NCI-H510A treated with DMSO at 0.1 percent for 48 hours (cell line): ENCODE results near the gene DCT.
"Not testable (repeated sequence)": the region's sequence is repeated elsewhere in the genome, so short reads cannot be mapped to it uniquely, and the experiment has no call there.

Source experiments
- DNase-seq: peaks from one replicate; lab custom pipeline; 2025; lab: John Stamatoyannopoulos, UW

The DCT gene

GRCh38 chr13:94479616-94480015, at the start of gene DCT:
DCT (minus strand) TSS chr13:94479682; CDS start chr13:94479255, 427 bp downstream.
- DNase-seq, result no peak

GRCh38 chr13:94526956-94527355, 47.5 kb upstream of the DCT start:
- DNase-seq, result not testable (repeated sequence)

- no peak for DNase-seq
Measured at GRCh38 chr13:94525781-94526180, 46.3 kb upstream of the DCT start.

- no peak for DNase-seq
Measured at GRCh38 chr13:94524407-94524806, 44.9 kb upstream of the DCT start.

GRCh38 chr13:94520001-94520400, 40.5 kb upstream of the DCT start:
- no peak for DNase-seq

GRCh38 chr13:94516456-94516855, 37.0 kb upstream of the DCT start:
- DNase-seq, result no peak

- DNase-seq, result no peak
Measured at GRCh38 chr13:94515911-94516310, 36.4 kb upstream of the DCT start.

GRCh38 chr13:94515374-94515773, 35.9 kb upstream of the DCT start:
- no peak for DNase-seq

- DNase-seq, result no peak
Measured at GRCh38 chr13:94513026-94513425, 33.5 kb upstream of the DCT start.

- DNase-seq, result no peak
Measured at GRCh38 chr13:94505730-94506129, 26.2 kb upstream of the DCT start.

GRCh38 chr13:94503851-94504250, 24.4 kb upstream of the DCT start:
- no peak for DNase-seq

GRCh38 chr13:94498831-94499230, 19.3 kb upstream of the DCT start:
- not testable (repeated sequence) for DNase-seq

GRCh38 chr13:94495806-94496205, 16.3 kb upstream of the DCT start:
- DNase-seq, result no peak

- peak; percentile 12 for DNase-seq
Measured at GRCh38 chr13:94494026-94494425, 14.5 kb upstream of the DCT start.

- no peak for DNase-seq
Measured at GRCh38 chr13:94487043-94487442, 7.6 kb upstream of the DCT start.

GRCh38 chr13:94483970-94484369, 4.5 kb upstream of the DCT start:
- DNase-seq, result no peak

- no peak for DNase-seq
Measured at GRCh38 chr13:94481941-94482340, 2.5 kb upstream of the DCT start.

- DNase-seq, result no peak
Measured at GRCh38 chr13:94480672-94481145, 1.2 kb upstream of the DCT start.

GRCh38 chr13:94478913-94479312, 569 bp downstream of the DCT start:
- DNase-seq, result no peak

- DNase-seq, result no peak
Measured at GRCh38 chr13:94470126-94470525, 9.4 kb downstream of the DCT start.

- no peak for DNase-seq
Measured at GRCh38 chr13:94464771-94465170, 14.7 kb downstream of the DCT start.

- no peak for DNase-seq
Measured at GRCh38 chr13:94462670-94463069, 16.8 kb downstream of the DCT start.

- no peak for DNase-seq
Measured at GRCh38 chr13:94459116-94459515, 20.4 kb downstream of the DCT start.

GRCh38 chr13:94455414-94455813, 24.1 kb downstream of the DCT start:
- DNase-seq, result no peak

GRCh38 chr13:94454906-94455305, 24.6 kb downstream of the DCT start:
- no peak for DNase-seq
